Breast epithelium (tissue), 4 donors: ENCODE results near the gene MFSD1. TPM values are rescaled to one million over a fixed set of nuclear protein-coding genes. Genes with fewer than 3 reads are reported as not detected.

ENCODE experiments used
- DNase-seq, 2 donors: peaks; one replicate each; pipeline ENCODE4 v3.0.0-alpha.2; 2019; ENCODE audit warnings: low spot score in 2 of 2
- H3K27ac ChIP-seq, 2 donors: fragments of 200-600 bp; sonication (generic) in 1 of 2; one replicate each; pipeline ENCODE4 v1.5.1; 2016 to 2019; ENCODE audit warnings: mild to moderate bottlenecking in 1 of 2
- H3K27me3 ChIP-seq, 2 donors: fragments of 200-600 bp; sonication (generic) in 1 of 2; one replicate each; pipeline versions ENCODE4 v1.5.1 to v1.6.0; 2017 to 2019; ENCODE audit warnings: control low read depth in 1 of 2, mild to moderate bottlenecking in 1 of 2
- H3K36me3 ChIP-seq: fragments of 200-600 bp; one replicate; pipeline ENCODE4 v1.5.1; 2019
- H3K4me1 ChIP-seq, 2 donors: fragments of 200-600 bp; sonication (generic); one replicate each; pipeline ENCODE4 v1.5.1; 2016 to 2019; ENCODE audit warnings: control low read depth in 1 of 2
- H3K4me3 ChIP-seq, 3 donors: fragments of 200-600 bp; sonication (generic); 1 replicate in 2 of 3; 2 replicates in 1 of 3; pipeline ENCODE4 v1.5.1; 2016 to 2019; ENCODE audit warnings: mild to moderate bottlenecking in 3 of 3, moderate library complexity in 2 of 3
- H3K9me3 ChIP-seq, 2 donors: fragments of 200-600 bp; sonication (generic) in 1 of 2; one replicate each; pipeline ENCODE4 v1.5.1; 2016 to 2019; ENCODE audit warnings: control low read depth in 1 of 2
- CTCF ChIP-seq, 3 donors: fragments of 450-650 bp; IDR thresholded peaks; one replicate each; pipeline ENCODE4 v1.5.1; 2016 to 2017; ENCODE audit warnings: antibody characterized with exemption in 3 of 3, mild to moderate bottlenecking in 3 of 3, moderate library complexity in 3 of 3
- POLR2A ChIP-seq: fragments of 450-650 bp; IDR thresholded peaks from one replicate; pipeline ENCODE4 v1.6.1; 2016; ENCODE audit warnings: antibody characterized with exemption, mild to moderate bottlenecking, moderate library complexity
- POLR2AphosphoS5 ChIP-seq, 3 donors: sonication (generic); formaldehyde crosslinking; IDR thresholded peaks; one replicate each; pipeline ENCODE4 v1.6.1; 2017; ENCODE audit warnings: antibody characterized with exemption in 3 of 3
- intact Hi-C: fragments of 100-400 bp; cut with DNase I; formaldehyde crosslinking; loops from one replicate; pipeline ENCODE4 v1.15.1; 2023; ENCODE audit warnings: low total_unique reads
- total RNA-seq, 3 donors: library from RNA; depleted of rRNA; stranded (reverse); fragments of >200 nt; gene quantifications; one replicate each; pipeline ENCODE4 v1.1.0, GENCODE V29; 2016

MFSD1 gene
- total RNA-seq, 3 donors from 2014 or later: 76.7 to 134 (median 125) TPM

GRCh38 chr3:158769549-158769948 is 32.3 kb upstream of the MFSD1 start:
- Histone ChIP-seq H3K4me1 (peaks cover 30 to 60% of the 10 kb centered on the region in 2 donors), H3K36me3 (no peaks in the 10 kb centered on the region), H3K27ac (peak overlapping the region; percentile 91 to 92), H3K9me3 (no peaks in the 10 kb centered on the region), H3K27me3 (no peaks in the 10 kb centered on the region), H3K4me3 (no peak overlapping the region)
- DNase-seq: no peak
- intact Hi-C loops: no loop called here
- TF ChIP-seq POLR2A: no peak
- no peak for TF ChIP-seq POLR2AphosphoS5 (IDR thresholded peaks at IDR 0.05)
- no peak for TF ChIP-seq CTCF (IDR thresholded peaks at IDR 0.05)

- H3K27ac ChIP-seq: peak overlapping the region; percentile 91 to 92
- H3K27me3 ChIP-seq: no peaks in the 10 kb centered on the region
- no peaks in the 10 kb centered on the region for H3K9me3 ChIP-seq
- TF ChIP-seq POLR2A: no peak
- TF ChIP-seq CTCF (IDR thresholded peaks at IDR 0.05): no peak
- no peak for TF ChIP-seq POLR2AphosphoS5 (IDR thresholded peaks at IDR 0.05)
- no peaks in the 10 kb centered on the region for H3K36me3 ChIP-seq
- peaks cover 29 to 56% of the 10 kb centered on the region in 2 donors for H3K4me1 ChIP-seq
- H3K4me3 ChIP-seq: no peak overlapping the region
- intact Hi-C loops: no loop called here
- DNase-seq: no peak
Observed at GRCh38 chr3:158769952-158770740, 31.7 kb upstream of the MFSD1 start.

- no peak for TF ChIP-seq POLR2AphosphoS5 (IDR thresholded peaks at IDR 0.05)
- TF ChIP-seq CTCF (IDR thresholded peaks at IDR 0.05): no peak
- TF ChIP-seq POLR2A: no peak
- no peaks in the 10 kb centered on the region for H3K27me3 ChIP-seq
- H3K27ac ChIP-seq: peak overlapping the region; percentile 91 to 92
- H3K4me3 ChIP-seq: no peak overlapping the region
- intact Hi-C loops: no loop called here
- H3K9me3 ChIP-seq: no peaks in the 10 kb centered on the region
- peaks cover 29 to 52% of the 10 kb centered on the region in 2 donors for H3K4me1 ChIP-seq
- no peaks in the 10 kb centered on the region for H3K36me3 ChIP-seq
- DNase-seq: no peak
Observed at GRCh38 chr3:158770741-158771350, 31.0 kb upstream of the MFSD1 start.

GRCh38 chr3:158771577-158771976 is 30.3 kb upstream of the MFSD1 start:
- Histone ChIP-seq H3K4me1 (peaks cover 29 to 48% of the 10 kb centered on the region in 2 donors), H3K36me3 (no peaks in the 10 kb centered on the region), H3K27me3 (no peaks in the 10 kb centered on the region), H3K9me3 (no peaks in the 10 kb centered on the region), H3K27ac (peak overlapping the region; percentile 91 to 92), H3K4me3 (no peak overlapping the region)
- no peak for TF ChIP-seq POLR2A
- no peak for TF ChIP-seq CTCF (IDR thresholded peaks at IDR 0.05)
- TF ChIP-seq POLR2AphosphoS5 (IDR thresholded peaks at IDR 0.05): no peak
- intact Hi-C loops: no loop called here
- no peak for DNase-seq

GRCh38 chr3:158771982-158772381 is 29.9 kb upstream of the MFSD1 start:
- intact Hi-C loops: no loop called here
- peak overlapping the region; percentile 91 to 92 for H3K27ac ChIP-seq
- TF ChIP-seq POLR2AphosphoS5 (IDR thresholded peaks at IDR 0.05) (no peak), POLR2A (no peak), CTCF (IDR thresholded peaks at IDR 0.05) (no peak)
- peaks cover 29 to 48% of the 10 kb centered on the region in 2 donors for H3K4me1 ChIP-seq
- no peak for DNase-seq
- H3K9me3 ChIP-seq: no peaks in the 10 kb centered on the region
- no peak overlapping the region for H3K4me3 ChIP-seq
- no peaks in the 10 kb centered on the region for H3K36me3 ChIP-seq
- no peaks in the 10 kb centered on the region for H3K27me3 ChIP-seq
